A673 (cell line): ENCODE data around the gene LRIF1. TPM values are rescaled to one million over a fixed set of nuclear protein-coding genes. Genes with fewer than 3 reads are reported as not detected.

Source experiments
- BruUV-seq: library from RNA; stranded (reverse); fragments of 400-500 nt; replicated peaks from 2 replicates; lab custom pipeline; 2021; lab: Mats Ljungman, UMichigan
- CTCF ChIA-PET: fragments of 300-600 bp; sonication (Branson Sonifier 250); formaldehyde crosslinking; loops from one replicate; lab custom pipeline; 2022; ENCODE audit warnings: antibody characterized with exemption; lab: Charles Lee
- POLR2A ChIA-PET: fragments of 300-600 bp; sonication (Branson Sonifier 250); formaldehyde crosslinking; loops from one replicate; lab custom pipeline; 2022; ENCODE audit warnings: antibody characterized with exemption; ENCODE audit not compliant: low non-redundant PET; lab: Charles Lee
- DNase-seq: peaks from one replicate; pipeline ENCODE4 v3.0.0-alpha.2; 2015; ENCODE audit warnings: low spot score
- H3K27ac ChIP-seq: fragments of 200-600 bp; sonication (generic); 2 replicates; pipeline ENCODE4 v1.5.1; 2016; ENCODE audit warnings: mixed run types, low read depth, mild to moderate bottlenecking, mixed read lengths, antibody characterized with exemption, low read length; ENCODE audit not compliant: poor library complexity, severe bottlenecking
- H3K27me3 ChIP-seq: fragments of 200-600 bp; sonication (generic); replicated peaks from 2 replicates; pipeline ENCODE4 v1.6.1; 2017; ENCODE audit warnings: mixed run types, low read depth, mild to moderate bottlenecking, mixed read lengths, antibody characterized with exemption, low read length; ENCODE audit not compliant: insufficient read depth, poor library complexity
- H3K36me3 ChIP-seq: fragments of 200-600 bp; sonication (generic); 2 replicates; pipeline ENCODE4 v1.6.1; 2016; ENCODE audit warnings: mixed run types, mild to moderate bottlenecking, mixed read lengths, antibody characterized with exemption, low read length; ENCODE audit not compliant: insufficient read depth, poor library complexity, severe bottlenecking
- H3K4me1 ChIP-seq: fragments of 200-600 bp; sonication (generic); 2 replicates; pipeline ENCODE4 v1.6.1; 2017; ENCODE audit warnings: mixed run types, mild to moderate bottlenecking, mixed read lengths, antibody characterized with exemption, low read length; ENCODE audit not compliant: insufficient read depth, poor library complexity, severe bottlenecking
- H3K4me3 ChIP-seq: fragments of 200-600 bp; sonication (generic); 2 replicates; pipeline ENCODE4 v1.5.1; 2016; ENCODE audit warnings: low read depth, mixed run types, mild to moderate bottlenecking, mixed read lengths, low read length; ENCODE audit not compliant: poor library complexity, severe bottlenecking
- H3K9me3 ChIP-seq: fragments of 200-600 bp; sonication (generic); 2 replicates; pipeline ENCODE4 v1.6.1; 2016; ENCODE audit warnings: mixed run types, low read depth, mild to moderate bottlenecking, mixed read lengths, antibody characterized with exemption, low read length; ENCODE audit not compliant: poor library complexity, severe bottlenecking
- EZH2 ChIP-seq: fragments of 200-600 bp; sonication (generic); IDR thresholded peaks from 2 replicates; pipeline ENCODE4 v1.6.1; 2017; ENCODE audit warnings: borderline replicate concordance, low read depth, mild to moderate bottlenecking, mixed read lengths, antibody characterized with exemption, low read length; ENCODE audit not compliant: poor library complexity, severe bottlenecking
- intact Hi-C: fragments of 100-400 bp; cut with micrococcal nuclease; formaldehyde crosslinking; loops from one replicate; pipeline ENCODE4 v1.10.0; 2022; ENCODE audit not compliant: unreplicated experiment
- total RNA-seq: library from RNA; stranded (reverse); gene quantifications from 2 replicates; pipeline ENCODE4 v1.2.3, GENCODE V29; 2021
- TF ChIP-seq, protein P1 (sequence below): fragments of 300-800, 200-600 bp; sonication (generic); conservative IDR thresholded peaks from 2 replicates; pipeline ENCODE4 v1.5.1; 2017; ENCODE audit warnings: low read depth, mild to moderate bottlenecking, antibody characterized with exemption, low read length, moderate library complexity, mixed read lengths

Gene LRIF1
- total RNA-seq, 1 experiment from 2014 or later = 18.7 TPM

DNA sequence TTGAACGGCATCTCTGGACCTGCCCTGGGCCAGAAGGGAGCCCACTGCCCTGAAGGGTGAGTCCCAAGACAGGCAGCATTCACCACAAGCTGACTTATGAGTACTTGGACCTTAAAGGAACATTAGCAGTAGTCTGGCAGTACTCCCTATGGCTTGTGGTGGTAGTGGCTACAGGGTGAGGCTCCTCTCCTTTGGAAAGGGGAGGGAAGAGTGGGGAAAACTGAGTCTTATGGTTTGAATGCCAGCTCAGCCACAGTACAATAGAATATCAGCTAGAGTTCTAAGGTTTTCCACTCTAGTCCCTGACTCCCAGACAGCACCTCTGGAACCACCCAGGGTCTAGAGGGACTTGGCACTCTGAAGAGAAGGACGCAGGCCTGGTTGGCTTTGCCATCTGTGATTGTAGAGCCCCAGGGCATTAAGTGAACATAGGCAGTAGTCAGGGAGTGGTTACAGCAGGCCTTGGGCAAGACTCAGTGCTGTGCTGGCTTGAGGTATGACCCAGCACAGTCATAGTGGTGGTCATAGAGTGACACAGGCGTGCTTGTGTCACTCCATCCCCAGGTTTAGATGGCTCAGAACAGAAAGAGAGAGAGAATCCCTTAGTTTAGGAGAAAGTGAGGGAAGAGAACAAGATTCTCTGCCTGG is 59.7 kb downstream of the LRIF1 start:
- Histone ChIP-seq H3K27me3 (no peaks in the 10 kb centered on the region), H3K9me3 (no peaks in the 10 kb centered on the region), H3K36me3 (no peaks in the 10 kb centered on the region), H3K4me1 (no peaks in the 10 kb centered on the region), H3K4me3 (no peak overlapping the region), H3K27ac (no peak overlapping the region)
- TF ChIP-seq EZH2 = no peak
- TF ChIP-seq, protein P1, sequence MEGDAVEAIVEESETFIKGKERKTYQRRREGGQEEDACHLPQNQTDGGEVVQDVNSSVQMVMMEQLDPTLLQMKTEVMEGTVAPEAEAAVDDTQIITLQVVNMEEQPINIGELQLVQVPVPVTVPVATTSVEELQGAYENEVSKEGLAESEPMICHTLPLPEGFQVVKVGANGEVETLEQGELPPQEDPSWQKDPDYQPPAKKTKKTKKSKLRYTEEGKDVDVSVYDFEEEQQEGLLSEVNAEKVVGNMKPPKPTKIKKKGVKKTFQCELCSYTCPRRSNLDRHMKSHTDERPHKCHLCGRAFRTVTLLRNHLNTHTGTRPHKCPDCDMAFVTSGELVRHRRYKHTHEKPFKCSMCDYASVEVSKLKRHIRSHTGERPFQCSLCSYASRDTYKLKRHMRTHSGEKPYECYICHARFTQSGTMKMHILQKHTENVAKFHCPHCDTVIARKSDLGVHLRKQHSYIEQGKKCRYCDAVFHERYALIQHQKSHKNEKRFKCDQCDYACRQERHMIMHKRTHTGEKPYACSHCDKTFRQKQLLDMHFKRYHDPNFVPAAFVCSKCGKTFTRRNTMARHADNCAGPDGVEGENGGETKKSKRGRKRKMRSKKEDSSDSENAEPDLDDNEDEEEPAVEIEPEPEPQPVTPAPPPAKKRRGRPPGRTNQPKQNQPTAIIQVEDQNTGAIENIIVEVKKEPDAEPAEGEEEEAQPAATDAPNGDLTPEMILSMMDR = no peak
- ChIA-PET POLR2A (no interaction called here), CTCF (no interaction called here)
- DNase-seq = no peak
- intact Hi-C loops = no loop called here
- no TSS peak for BruUV-seq

DNA sequence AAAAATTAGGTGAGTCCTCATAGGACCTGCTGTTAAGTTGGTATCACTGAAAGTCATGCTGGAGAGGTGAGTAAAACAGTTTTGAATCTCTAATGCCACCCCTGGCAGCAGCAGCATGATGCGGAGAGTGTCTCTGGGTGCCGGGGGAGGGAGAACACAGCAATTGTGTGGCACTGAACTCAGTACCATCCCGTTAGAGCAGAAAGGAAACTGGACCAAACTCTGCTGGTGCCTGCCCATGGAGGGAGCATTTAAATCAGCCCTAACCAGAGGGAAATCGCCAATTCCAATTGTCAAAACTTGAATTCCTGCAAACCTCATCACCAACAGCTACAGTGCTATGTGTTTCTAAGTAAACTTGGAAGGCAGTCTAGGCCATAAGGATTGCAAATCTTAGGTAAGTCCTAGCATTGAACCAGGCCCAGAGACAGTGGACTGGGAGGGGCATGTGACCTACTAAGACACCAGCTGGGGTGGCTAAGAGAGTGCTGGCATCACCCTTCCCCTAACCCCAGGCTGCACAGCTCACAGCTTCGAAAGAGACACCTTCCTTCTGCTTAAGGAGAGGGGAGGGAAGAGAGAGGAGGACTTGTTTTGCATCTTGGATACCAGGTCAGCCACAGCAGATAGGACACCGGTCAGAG is 60.8 kb downstream of the LRIF1 start:
- H3K4me1 ChIP-seq = no peaks in the 10 kb centered on the region
- no peaks in the 10 kb centered on the region for H3K36me3 ChIP-seq
- TF ChIP-seq, protein P1 = no peak
- TF ChIP-seq EZH2 = no peak
- BruUV-seq = no TSS peak
- H3K4me3 ChIP-seq = no peak overlapping the region
- H3K9me3 ChIP-seq = no peaks in the 10 kb centered on the region
- ChIA-PET CTCF (no interaction called here), POLR2A (no interaction called here)
- no peaks in the 10 kb centered on the region for H3K27me3 ChIP-seq
- H3K27ac ChIP-seq = no peak overlapping the region
- DNase-seq = no peak
- intact Hi-C loops = no loop called here

DNA sequence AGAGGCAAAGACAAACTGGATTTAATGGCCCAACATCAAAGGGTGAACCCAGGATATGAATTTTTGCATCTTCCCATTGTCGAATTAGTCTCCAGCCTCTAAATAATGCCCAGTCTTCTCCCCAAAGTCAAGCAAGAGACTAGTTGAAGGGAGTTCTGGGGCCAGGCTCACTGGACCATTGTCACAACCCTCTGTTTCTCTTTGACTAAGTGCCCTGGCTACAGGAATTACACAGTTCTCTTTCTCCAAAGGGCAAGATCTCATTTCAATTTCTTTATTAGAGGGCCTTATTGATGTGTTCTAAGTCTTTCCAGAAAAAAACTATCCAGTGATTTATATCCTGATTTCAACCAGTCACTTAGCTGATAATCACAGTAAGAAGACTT is 64.3 kb downstream of the LRIF1 start:
- intact Hi-C loops = no loop called here
- CTCF ChIA-PET = no interaction called here
- TF ChIP-seq, protein P1 = no peak
- no peak for TF ChIP-seq EZH2

More for the DNA sequence above, 64.3 kb downstream of the LRIF1 start:
- no TSS peak for BruUV-seq
- DNase-seq = no peak
- POLR2A ChIA-PET = no interaction called here
- Histone ChIP-seq H3K27me3 (no peaks in the 10 kb centered on the region), H3K36me3 (no peaks in the 10 kb centered on the region), H3K4me1 (no peaks in the 10 kb centered on the region), H3K27ac (no peak overlapping the region), H3K9me3 (no peaks in the 10 kb centered on the region), H3K4me3 (no peak overlapping the region)
